MG63 (cell line): ENCODE measurements around the gene FBXW2. TPM values are rescaled to one million over a fixed set of nuclear protein-coding genes. Genes with fewer than 3 reads are reported as not detected.

ENCODE experiments used
- DNase-seq: peaks from one replicate; pipeline ENCODE4 v3.0.0-alpha.2; 2020
- H3K27me3 ChIP-seq: fragments of 250-450 bp; sonication (Bioruptor Pico); 2 replicates; pipeline ENCODE4 v1.5.1; 2020; ENCODE audit warnings: mild to moderate bottlenecking, moderate library complexity
- H3K36me3 ChIP-seq: fragments of 250-450 bp; sonication (Bioruptor Pico); 2 replicates; pipeline ENCODE4 v1.5.1; 2020; ENCODE audit warnings: mild to moderate bottlenecking, moderate library complexity
- H3K4me3 ChIP-seq: fragments of 250-450 bp; sonication (Bioruptor Pico); 2 replicates; pipeline ENCODE4 v1.5.1; 2020; ENCODE audit warnings: mild to moderate bottlenecking, moderate library complexity
- H3K9me3 ChIP-seq: fragments of 250-450 bp; sonication (Bioruptor Pico); 2 replicates; pipeline ENCODE4 v1.5.1; 2020; ENCODE audit warnings: mild to moderate bottlenecking, moderate library complexity
- total RNA-seq: library from RNA; depleted of rRNA; stranded (reverse); fragments of >200 nt; shearing (Covaris generic); gene quantifications from 2 replicates; pipeline ENCODE4 v1.2.3, GENCODE V29; 2014; ENCODE audit warnings: low replicate concordance

Gene FBXW2
- total RNA-seq, 1 experiment from 2014 or later: 17.2 TPM

DNA sequence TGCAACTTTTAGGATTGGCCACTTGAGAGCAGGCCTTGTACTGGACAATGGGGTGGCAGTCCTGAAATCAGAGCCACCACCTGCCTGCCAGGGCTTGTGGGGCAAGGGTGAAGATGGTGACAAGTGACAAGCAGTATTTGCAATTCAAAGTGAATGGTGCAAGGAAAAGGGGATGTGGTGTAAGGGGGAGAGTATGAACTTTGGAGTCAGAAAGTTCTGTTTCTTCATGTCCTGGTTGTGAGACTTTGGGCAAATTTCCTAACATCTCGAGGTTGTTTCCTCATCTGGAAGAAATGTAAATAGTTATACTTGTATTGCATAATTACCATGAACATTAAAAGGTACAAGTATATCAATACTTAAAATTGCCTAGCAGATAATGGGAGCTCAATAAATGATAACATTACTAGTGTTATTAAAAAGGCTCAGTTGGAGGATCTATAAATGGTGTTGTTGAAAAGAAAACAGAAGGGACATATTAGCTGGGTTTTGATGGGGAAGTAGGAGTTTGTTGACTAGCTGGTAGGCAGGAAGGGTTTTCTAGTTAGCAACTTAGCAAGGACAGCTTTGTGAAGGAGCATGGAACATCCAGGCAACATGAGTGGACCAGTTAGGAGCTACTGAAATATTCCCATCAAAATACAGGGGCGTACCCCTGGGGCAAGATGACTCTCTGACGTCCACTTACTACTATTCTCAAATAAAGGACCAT lies 57.6 kb downstream of the FBXW2 start:
- Histone ChIP-seq H3K36me3 (no peaks in the 10 kb centered on the region), H3K9me3 (no peaks in the 10 kb centered on the region), H3K27me3 (no peaks in the 10 kb centered on the region), H3K4me3 (no peak overlapping the region)
- no peak for DNase-seq

DNA sequence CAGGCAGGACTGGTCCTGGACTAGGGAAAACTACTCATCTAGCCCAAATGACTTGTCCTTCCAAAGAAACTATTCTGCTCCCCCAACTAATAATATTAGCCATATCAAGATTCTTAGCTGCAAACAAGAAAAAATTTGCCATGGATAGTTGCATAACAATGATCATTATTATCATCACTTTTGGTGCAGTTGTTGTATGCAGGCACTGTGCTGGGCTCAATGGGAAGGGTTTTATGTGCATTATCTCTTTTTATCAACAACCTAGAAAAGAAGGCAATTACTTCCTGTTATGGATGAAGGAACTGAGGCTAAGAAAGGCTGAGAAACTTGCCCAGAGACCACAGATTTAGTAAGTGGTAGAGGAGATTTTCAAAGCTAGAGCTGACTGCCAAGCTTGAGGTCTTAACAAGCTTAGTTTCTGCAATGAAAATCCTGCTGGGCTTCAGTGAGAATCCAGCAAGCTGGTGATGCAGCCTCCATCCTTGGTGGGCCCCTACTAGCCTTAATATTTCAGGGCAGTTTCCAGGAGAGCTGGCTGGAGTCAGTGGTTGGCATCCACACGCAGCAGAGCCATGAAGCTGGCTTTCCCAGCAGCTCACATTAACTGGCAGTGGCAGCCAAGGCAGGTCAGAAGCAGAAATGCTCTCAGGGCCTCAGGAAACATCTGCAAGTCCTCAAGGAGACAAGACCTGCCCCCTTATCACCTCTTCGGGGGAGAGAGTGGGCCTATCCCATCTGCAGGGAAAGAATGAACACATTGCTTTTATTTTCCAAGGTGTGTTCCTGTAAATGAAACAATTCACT lies 58.4 kb downstream of the FBXW2 start:
- peak; percentile 23 for DNase-seq
- Histone ChIP-seq H3K27me3 (no peaks in the 10 kb centered on the region), H3K36me3 (no peaks in the 10 kb centered on the region), H3K4me3 (no peak overlapping the region), H3K9me3 (no peaks in the 10 kb centered on the region)

DNA sequence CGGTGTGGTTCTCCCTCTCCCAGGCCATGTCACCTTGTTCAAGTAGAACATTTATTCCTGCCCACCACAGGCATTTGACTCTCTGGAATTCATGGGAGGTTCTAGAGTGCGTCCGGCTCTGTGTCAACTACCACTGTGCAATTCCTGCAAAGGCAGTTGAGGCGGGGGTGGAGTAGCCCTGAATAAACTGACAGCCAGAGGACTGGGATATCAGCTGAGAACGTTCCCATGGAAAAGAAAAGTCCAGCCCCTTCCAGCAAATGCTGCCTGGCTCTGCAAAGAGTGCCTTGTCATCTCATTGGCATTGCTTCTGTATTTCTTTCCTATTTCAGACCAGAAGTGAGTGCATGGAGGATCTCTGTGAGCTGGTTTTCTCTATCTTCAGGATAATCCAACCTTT lies 60.0 kb downstream of the FBXW2 start:
- no peaks in the 10 kb centered on the region for H3K9me3 ChIP-seq
- H3K36me3 ChIP-seq: no peaks in the 10 kb centered on the region
- no peak for DNase-seq

DNA sequence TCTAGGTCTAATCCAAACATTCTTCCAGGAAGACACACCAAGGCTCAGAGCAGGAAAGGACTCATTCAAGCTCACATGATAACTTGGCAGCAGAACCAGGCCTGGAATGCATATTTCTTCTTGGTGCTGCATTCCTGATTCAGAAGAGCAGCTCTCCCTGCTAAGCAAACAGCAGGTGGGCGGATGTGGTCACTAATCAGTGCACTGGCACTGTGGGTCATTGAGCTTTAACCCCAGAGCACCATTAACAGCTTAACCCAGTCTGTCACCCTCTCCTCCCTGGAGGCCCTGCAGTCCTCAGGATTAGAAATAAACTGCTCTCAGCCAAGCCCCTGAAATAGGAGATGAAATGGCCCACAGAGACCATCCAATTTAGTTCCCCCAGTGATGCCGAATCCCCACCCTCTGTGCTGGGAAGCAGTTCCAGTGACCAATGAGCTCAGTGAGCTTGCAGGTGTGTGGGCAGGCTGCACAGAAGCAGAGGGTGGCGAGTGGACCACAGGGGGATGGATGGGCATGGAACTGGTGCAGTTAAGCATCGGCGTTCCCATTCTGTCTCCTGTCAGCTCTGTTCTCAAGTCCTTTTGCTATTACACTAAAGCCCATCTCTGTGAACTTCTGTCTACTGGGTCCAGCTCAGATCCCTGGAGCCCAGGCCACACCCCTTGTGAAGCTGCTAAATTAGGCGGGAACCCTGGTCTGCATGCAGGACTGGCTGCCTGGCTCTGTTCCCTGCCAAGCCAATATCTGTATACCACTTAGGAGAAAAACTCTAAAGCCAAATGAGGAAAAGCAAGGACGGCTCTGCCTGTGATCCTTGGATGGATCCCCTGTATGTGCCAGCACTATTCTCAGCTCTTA lies 62.3 kb downstream of the FBXW2 start:
- DNase-seq: peak; percentile 98

More for the DNA sequence above, 60.0 kb downstream of the FBXW2 start:
- Histone ChIP-seq H3K27me3 (no peaks in the 10 kb centered on the region), H3K4me3 (no peak overlapping the region)

DNA sequence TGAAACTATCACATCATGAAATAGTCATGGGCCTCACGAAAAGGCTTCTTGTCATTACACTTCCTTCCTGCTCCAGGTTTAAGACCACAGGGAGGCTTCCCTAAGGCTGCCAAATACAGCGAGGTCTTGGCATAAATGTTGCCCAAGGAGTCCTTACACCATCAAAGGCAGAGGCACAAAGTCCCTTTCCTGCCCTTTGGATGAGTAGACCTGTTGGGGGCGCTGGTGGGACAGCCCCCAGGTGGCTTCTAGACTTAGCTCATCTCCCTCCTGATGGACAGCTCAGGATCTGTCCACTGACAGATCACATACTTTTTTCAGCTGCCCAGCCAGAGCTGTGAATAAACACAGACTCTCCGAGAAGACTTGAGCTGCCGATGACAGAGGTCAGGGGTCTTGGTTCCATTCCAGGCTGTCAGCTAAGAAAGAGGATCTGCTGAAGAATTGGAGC lies 63.4 kb downstream of the FBXW2 start:
- Histone ChIP-seq H3K36me3 (no peaks in the 10 kb centered on the region), H3K27me3 (no peaks in the 10 kb centered on the region), H3K4me3 (no peak overlapping the region), H3K9me3 (no peaks in the 10 kb centered on the region)
- peak; percentile 32 for DNase-seq

More for the DNA sequence above, 62.3 kb downstream of the FBXW2 start:
- Histone ChIP-seq H3K4me3 (no peak overlapping the region), H3K27me3 (no peaks in the 10 kb centered on the region), H3K9me3 (no peaks in the 10 kb centered on the region), H3K36me3 (no peaks in the 10 kb centered on the region)

DNA sequence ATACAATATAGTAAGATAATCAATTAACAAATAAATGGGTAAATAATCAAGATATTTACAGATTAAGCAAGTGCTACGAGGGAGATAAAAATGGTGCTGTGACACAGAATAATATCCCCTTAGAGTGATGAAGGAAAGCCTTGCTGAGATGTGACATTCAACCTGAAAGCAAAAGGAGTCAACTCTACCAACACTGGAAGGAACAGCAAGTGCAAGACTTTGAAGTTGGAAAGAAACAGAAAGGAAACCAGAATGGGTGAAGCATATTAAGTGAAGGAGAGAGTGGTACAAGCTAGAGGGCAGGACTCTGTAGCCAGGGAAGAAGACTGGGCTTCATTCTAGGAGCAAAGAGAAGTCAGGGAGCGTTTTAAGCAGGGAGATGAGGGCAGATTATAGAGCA lies 66.7 kb downstream of the FBXW2 start:
- no peaks in the 10 kb centered on the region for H3K9me3 ChIP-seq
- H3K4me3 ChIP-seq: no peak overlapping the region
- DNase-seq: no peak
- no peaks in the 10 kb centered on the region for H3K27me3 ChIP-seq
- H3K36me3 ChIP-seq: no peaks in the 10 kb centered on the region

DNA sequence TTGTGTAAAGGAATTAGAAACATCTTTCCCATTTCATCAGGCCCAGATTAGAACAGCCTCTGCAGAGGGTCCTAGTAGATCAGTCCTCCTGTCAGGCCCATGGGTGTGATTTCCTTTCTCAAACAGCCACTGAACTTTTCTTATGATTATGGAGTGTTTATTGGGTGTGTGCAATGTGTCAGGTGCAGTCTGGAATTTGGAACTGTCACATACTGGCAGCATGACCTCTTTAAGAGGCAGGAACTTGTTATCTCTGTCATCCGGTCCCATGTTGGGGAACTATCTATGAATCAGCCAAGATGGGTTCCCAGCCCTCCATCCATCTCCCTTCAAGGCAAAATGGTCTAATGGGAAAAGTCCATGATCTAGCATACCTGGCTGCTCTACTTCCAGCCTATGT lies 67.3 kb downstream of the FBXW2 start:
- Histone ChIP-seq H3K36me3 (no peaks in the 10 kb centered on the region), H3K9me3 (no peaks in the 10 kb centered on the region), H3K27me3 (no peaks in the 10 kb centered on the region), H3K4me3 (no peak overlapping the region)
- no peak for DNase-seq

DNA sequence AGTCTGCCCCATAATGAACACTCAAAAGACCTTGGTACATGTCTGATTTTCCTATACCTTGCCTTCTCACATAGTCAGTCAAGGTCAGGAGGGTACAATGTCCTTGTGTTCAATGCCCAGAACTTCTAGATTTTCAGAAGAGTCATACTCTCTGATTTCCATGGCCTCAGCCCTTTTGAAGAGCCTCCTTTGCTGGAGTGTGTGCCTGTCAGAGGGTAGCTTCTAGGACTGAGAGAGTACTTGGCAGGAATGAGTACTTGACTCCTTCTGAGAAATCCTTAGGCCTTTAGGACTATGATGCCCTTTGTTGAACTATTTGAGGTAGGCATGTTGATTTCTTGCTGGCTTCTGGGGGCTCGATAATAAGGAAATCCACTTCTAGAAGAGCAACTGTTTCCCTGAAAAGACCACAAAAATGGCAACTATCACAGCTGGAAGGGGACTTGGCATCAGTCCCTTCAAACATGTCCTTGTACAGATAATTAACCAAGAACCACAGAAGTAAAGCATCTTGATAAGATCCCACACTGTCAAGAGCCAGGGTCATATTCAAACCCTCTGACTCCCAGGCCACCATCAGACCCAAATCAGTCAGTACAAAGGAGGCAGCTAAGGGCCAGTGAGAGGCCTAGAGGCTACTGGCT lies 68.3 kb downstream of the FBXW2 start:
- no peak for DNase-seq
- Histone ChIP-seq H3K9me3 (no peaks in the 10 kb centered on the region), H3K36me3 (no peaks in the 10 kb centered on the region), H3K27me3 (no peaks in the 10 kb centered on the region), H3K4me3 (no peak overlapping the region)

DNA sequence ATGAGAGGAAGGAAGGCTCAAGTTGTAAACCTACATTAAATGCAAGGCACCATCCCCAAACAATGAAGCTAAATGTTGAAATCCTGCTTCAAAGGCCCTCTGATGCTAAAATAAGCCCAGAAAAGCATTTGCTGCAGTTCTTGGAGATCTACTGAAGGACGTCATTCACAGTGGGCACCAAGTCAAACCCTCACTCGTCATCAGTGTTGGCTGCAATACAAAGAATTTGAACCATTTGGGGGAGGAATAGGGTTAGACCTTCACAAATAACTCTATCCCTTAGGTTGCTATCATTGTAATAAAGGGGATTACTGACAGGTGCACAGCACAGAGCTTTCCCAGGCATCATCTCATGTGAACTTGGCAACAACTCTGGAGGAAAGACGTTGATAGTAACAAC lies 69.7 kb downstream of the FBXW2 start:
- H3K9me3 ChIP-seq: no peaks in the 10 kb centered on the region
- no peak overlapping the region for H3K4me3 ChIP-seq
- H3K36me3 ChIP-seq: no peaks in the 10 kb centered on the region
- DNase-seq: peak; percentile 51
- no peaks in the 10 kb centered on the region for H3K27me3 ChIP-seq

DNA sequence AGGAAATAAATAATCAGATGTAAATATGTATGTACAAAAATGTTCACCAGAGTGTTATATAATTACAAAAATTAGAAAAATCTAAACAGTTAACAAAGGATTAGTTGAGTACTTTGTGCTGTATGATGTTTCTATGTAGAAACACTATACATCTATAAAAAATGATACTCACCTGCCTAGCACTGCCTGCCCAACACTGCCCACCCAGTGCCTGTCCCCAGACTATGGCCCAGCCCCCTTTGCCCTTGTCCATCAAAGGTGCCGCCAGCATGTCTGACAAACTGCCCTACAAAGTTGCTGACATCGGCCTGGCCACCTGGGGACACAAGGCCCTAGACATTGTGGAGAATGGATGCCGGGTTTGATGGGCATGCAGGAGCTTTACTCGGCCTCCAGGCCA lies 72.8 kb downstream of the FBXW2 start:
- no peaks in the 10 kb centered on the region for H3K9me3 ChIP-seq
- DNase-seq: no peak
- H3K27me3 ChIP-seq: no peaks in the 10 kb centered on the region
- H3K4me3 ChIP-seq: no peak overlapping the region
- H3K36me3 ChIP-seq: no peaks in the 10 kb centered on the region

DNA sequence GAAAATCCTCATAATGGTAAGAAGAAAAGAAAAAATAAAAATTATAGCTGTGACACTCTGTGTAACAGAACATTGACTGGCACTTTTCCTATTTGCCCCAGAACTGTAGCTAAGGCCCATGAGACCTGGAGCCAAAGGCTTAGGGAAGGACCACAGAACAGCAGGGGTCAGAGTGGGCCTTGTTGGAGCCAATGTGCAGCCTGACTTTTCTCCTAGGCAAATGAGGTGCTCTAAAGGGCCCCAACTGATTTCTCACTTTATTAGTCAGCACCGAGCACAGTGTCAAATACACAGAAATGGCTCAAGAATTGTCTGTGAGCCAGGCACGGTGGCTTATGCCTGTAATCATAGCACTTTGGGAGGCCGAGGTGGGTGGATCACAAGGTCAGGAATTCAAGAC lies 74.9 kb downstream of the FBXW2 start:
- Histone ChIP-seq H3K4me3 (no peak overlapping the region), H3K36me3 (no peaks in the 10 kb centered on the region), H3K9me3 (no peaks in the 10 kb centered on the region), H3K27me3 (no peaks in the 10 kb centered on the region)
- no peak for DNase-seq

DNA sequence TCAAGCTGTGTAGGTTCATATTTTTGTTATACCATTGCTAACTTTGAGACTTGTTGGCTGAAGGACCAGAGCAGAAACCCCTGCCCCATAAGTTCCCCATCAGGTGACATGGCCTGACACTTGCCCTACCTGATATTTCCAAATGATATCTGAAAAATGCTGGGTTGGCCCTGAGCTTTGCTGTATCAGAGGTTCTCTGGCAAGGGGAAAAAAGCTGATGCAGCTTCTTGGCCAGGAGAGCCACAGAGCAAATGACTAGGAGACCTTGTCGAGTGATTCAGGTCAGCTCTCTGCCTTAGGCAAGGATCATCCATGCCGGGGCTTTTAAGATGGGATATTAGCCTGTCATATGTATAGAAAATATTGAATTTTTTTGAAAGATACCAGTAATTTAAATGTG lies 76.0 kb downstream of the FBXW2 start:
- H3K4me3 ChIP-seq: no peak overlapping the region
- H3K9me3 ChIP-seq: no peaks in the 10 kb centered on the region

DNA sequence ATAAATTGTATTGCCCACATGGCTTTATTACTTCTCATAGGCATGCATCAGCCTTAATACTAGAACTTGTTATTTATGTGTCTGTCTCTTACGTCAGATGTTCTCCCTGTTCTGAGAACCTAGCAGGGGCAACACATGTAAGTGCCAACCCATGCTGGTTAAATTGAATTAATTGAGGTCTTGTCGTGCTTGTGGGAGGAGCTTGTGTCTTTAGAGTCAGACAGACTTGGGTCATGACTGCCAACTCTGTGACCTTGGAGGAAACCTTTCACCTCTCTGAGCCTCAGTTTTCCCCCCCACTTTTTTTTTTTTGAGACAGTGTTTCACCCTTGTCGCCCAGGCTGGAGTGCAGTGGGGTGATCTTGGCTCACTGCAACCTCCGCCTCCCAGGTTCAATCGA lies 76.7 kb downstream of the FBXW2 start:
- DNase-seq: no peak
- Histone ChIP-seq H3K36me3 (no peaks in the 10 kb centered on the region), H3K27me3 (no peaks in the 10 kb centered on the region), H3K9me3 (no peaks in the 10 kb centered on the region), H3K4me3 (no peak overlapping the region)

More for the DNA sequence above, 76.0 kb downstream of the FBXW2 start:
- no peaks in the 10 kb centered on the region for H3K27me3 ChIP-seq
- H3K36me3 ChIP-seq: no peaks in the 10 kb centered on the region
- no peak for DNase-seq

DNA sequence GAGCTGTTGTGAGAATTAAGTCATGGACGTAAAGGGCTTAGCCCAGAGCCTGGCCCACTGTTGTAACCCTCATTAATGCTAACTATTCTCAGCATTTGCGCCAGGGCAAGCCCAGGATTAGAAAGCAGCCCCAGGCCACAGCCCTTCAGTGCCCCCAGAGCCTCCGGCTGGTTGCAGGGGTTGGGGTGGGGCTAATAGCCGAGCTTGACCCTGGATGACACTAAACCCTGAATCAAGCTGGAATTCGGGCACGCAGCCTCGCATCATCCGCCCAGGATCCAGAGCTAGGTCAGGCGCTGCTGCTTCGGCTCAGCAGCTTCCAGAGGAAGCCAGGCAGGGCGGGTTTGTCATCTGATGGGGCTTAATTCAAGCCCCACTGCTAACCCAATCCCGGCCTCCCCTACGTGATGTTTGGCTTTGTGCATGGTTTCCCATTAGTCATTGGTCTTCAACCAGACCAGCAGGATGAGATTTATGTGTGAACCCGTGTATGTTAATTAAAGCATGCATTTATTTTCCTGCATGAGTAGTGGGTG lies 77.8 kb downstream of the FBXW2 start:
- H3K9me3 ChIP-seq: no peaks in the 10 kb centered on the region
- H3K36me3 ChIP-seq: no peaks in the 10 kb centered on the region
- H3K27me3 ChIP-seq: no peaks in the 10 kb centered on the region
- no peak overlapping the region for H3K4me3 ChIP-seq
- peak; percentile 83 for DNase-seq

DNA sequence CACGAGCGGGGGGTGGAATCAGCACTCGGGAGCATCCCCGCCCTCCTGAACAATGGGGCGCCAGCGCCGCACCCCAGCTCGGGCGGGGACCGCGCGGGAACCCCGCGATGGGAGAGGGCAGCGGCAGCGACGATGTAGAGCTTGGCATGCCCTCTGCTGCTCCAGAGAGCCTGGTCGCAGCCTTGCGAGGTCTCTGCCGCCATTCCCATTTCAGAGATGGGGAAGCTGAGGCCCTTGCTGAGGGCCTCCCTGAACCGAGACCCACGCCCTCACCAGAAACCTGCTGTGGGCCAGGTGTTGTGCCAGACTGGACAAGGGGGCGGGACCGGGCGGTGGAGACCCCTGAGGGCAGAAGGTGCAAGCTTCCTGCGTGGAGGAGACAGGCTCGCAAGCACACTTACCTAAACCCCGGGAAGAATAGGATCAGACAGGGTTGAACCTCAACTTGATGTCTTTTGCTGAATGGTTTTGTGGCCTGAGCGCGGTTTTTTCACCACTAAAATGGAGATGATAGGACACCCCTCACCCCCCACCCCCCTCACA lies 78.3 kb downstream of the FBXW2 start:
- Histone ChIP-seq H3K36me3 (no peaks in the 10 kb centered on the region), H3K4me3 (peak overlapping the region; percentile 59), H3K27me3 (no peaks in the 10 kb centered on the region), H3K9me3 (no peaks in the 10 kb centered on the region)
- no peak for DNase-seq
